B cell (primary cell): ENCODE data around the gene PEX13. TPM values are rescaled to one million over a fixed set of nuclear protein-coding genes. Genes with fewer than 3 reads are reported as not detected.

ENCODE experiments used
- ATAC-seq: fragments of 200-7000 bp; cut with Tn5 transposase; one replicate; pipeline ENCODE4 v1.10.0; 2021; ENCODE audit warnings: low read depth, mild to moderate bottlenecking, moderate number of reproducible peaks, moderate library complexity
- CTCF ChIA-PET: fragments of 350-600 bp; sonication (Branson Sonifier 250); formaldehyde crosslinking; loops from one replicate; lab custom pipeline; 2021; ENCODE audit warnings: antibody characterized with exemption, inconsistent platforms; lab: Charles Lee
- POLR2A ChIA-PET: fragments of 350-600 bp; sonication (Branson Sonifier 250); formaldehyde crosslinking; loops from one replicate; lab custom pipeline; 2021; ENCODE audit warnings: antibody characterized with exemption; lab: Charles Lee
- DNase-seq: peaks from one replicate; pipeline ENCODE4 v3.0.0; 2013
- H2AFZ ChIP-seq: 2 replicates; pipeline ENCODE4 v1.6.1; 2012; ENCODE audit warnings: mild to moderate bottlenecking, low read depth, low read length; ENCODE audit not compliant: insufficient read depth, poor library complexity, severe bottlenecking
- H3K27ac ChIP-seq, 2 donors: 1 replicate in 1 of 2; 2 replicates in 1 of 2; pipeline ENCODE4 v1.5.1; 2012 to 2013; ENCODE audit warnings: low read length in 2 of 2, mild to moderate bottlenecking in 2 of 2, moderate library complexity in 1 of 2
- H3K27me3 ChIP-seq, 4 experiments: fragments of 200-600 bp in 1 of 4; sonication (generic) in 1 of 4; replicated peaks in 1 of 4; 1 replicate in 2 of 4; 2 replicates in 2 of 4; pipeline versions ENCODE4 v1.6.1 to v1.7.0; 2013 to 2016; ENCODE audit warnings: low read length in 3 of 4, mild to moderate bottlenecking in 2 of 4, mixed read lengths in 1 of 4, moderate library complexity in 1 of 4; ENCODE audit not compliant: insufficient read depth in 4 of 4, control insufficient read depth in 3 of 4; ENCODE audit errors: control extremely low read depth in 1 of 4
- H3K36me3 ChIP-seq, 2 experiments: replicated peaks in 1 of 2; 1 replicate in 1 of 2; 2 replicates in 1 of 2; pipeline versions ENCODE4 v1.6.1 to v1.7.1; 2013; ENCODE audit warnings: low read length in 1 of 2; ENCODE audit not compliant: insufficient read depth in 2 of 2, control insufficient read depth in 1 of 2; ENCODE audit errors: control extremely low read depth in 1 of 2, extremely low read depth in 1 of 2
- H3K4me1 ChIP-seq, 2 donors: fragments of 200-600 bp in 1 of 2; sonication (generic) in 1 of 2; 1 replicate in 1 of 2; 2 replicates in 1 of 2; pipeline versions ENCODE4 v1.5.1 to v1.6.1; 2013 to 2017; ENCODE audit warnings: low read length in 2 of 2; ENCODE audit not compliant: control insufficient read depth in 2 of 2, insufficient read depth in 2 of 2
- H3K4me2 ChIP-seq: replicated peaks from 2 replicates; pipeline ENCODE3; 2012; ENCODE audit warnings: mild to moderate bottlenecking, low read depth, low read length; ENCODE audit not compliant: poor library complexity, severe bottlenecking
- H3K4me3 ChIP-seq, 5 experiments: fragments of 200-600 bp in 1 of 5; sonication (generic) in 1 of 5; 1 replicate in 3 of 5; 2 replicates in 2 of 5; pipeline versions ENCODE4 v1.5.1 to v1.7.0; 2011 to 2016; ENCODE audit warnings: low read length in 4 of 5, mild to moderate bottlenecking in 4 of 5, low read depth in 2 of 5, control low read depth in 1 of 5, moderate library complexity in 1 of 5; ENCODE audit not compliant: insufficient read depth in 1 of 5; ENCODE audit errors: control extremely low read depth in 1 of 5, extremely low read depth in 1 of 5
- H3K79me2 ChIP-seq: fragments of 200-600 bp; sonication (generic); one replicate; pipeline ENCODE4 v1.6.0; 2016; ENCODE audit warnings: low read length; ENCODE audit not compliant: control insufficient read depth, insufficient read depth
- H3K9ac ChIP-seq: fragments of 200-600 bp; sonication (generic); 2 replicates; pipeline ENCODE4 v1.6.1; 2017; ENCODE audit warnings: mild to moderate bottlenecking, low read length, moderate library complexity
- H3K9me3 ChIP-seq, 3 donors: one replicate each; pipeline versions ENCODE4 v1.6.1 to v1.7.1; 2013; ENCODE audit warnings: low read length in 2 of 3; ENCODE audit not compliant: control insufficient read depth in 2 of 3, insufficient read depth in 1 of 3; ENCODE audit errors: control extremely low read depth in 1 of 3
- H4K20me1 ChIP-seq: 2 replicates; pipeline ENCODE4 v1.6.0; 2012; ENCODE audit warnings: mild to moderate bottlenecking, low read length; ENCODE audit not compliant: insufficient read depth, control insufficient read depth, poor library complexity, severe bottlenecking
- H3K27ac Mint-ChIP-seq: one replicate; pipeline ENCODE4 v1.8.0; 2021; ENCODE audit warnings: mixed read lengths
- H3K27me3 Mint-ChIP-seq: one replicate; pipeline ENCODE4 v1.8.0; 2021; ENCODE audit warnings: mixed read lengths
- H3K4me1 Mint-ChIP-seq: one replicate; pipeline ENCODE4 v1.8.0; 2021; ENCODE audit warnings: mixed read lengths
- H3K4me3 Mint-ChIP-seq: one replicate; pipeline ENCODE4 v1.8.0; 2021; ENCODE audit warnings: mixed read lengths
- H3K9me3 Mint-ChIP-seq: one replicate; pipeline ENCODE4 v1.8.0; 2022; ENCODE audit warnings: mixed read lengths; ENCODE audit not compliant: insufficient read depth
- EZH2 ChIP-seq: IDR thresholded peaks from 2 replicates; pipeline ENCODE4 v1.6.1; 2012; ENCODE audit warnings: borderline replicate concordance, low read depth, mild to moderate bottlenecking, moderate library complexity, low read length; ENCODE audit not compliant: insufficient read depth, poor library complexity, severe bottlenecking
- WGBS: methylation state at CpG from one replicate; pipeline ENCODE4 v1.1.5; 2013; ENCODE audit warnings: missing lambda C conversion rate; ENCODE audit not compliant: insufficient coverage; 5-methylcytosine and 5-hydroxymethylcytosine counted together
- intact Hi-C: fragments of 100-400 bp; cut with micrococcal nuclease; formaldehyde crosslinking; loops from one replicate; pipeline ENCODE4 v1.10.0; 2022
- polyA plus RNA-seq: library from polyadenylated mRNA; depleted of rRNA; stranded (reverse); fragments of >200 nt; gene quantifications from 2 replicates; pipeline ENCODE4 v1.2.3, GENCODE V29; 2012
- total RNA-seq, 2 donors: library from RNA; stranded (reverse); fragments of 120-200 nt in 1 of 2; gene quantifications; 1 replicate in 1 of 2; 2 replicates in 1 of 2; pipeline versions ENCODE4 v1.2.3 to v1.2.4, GENCODE V29; 2013 to 2022
- TF ChIP-seq, protein P1 (sequence below): fragments of 200-600 bp; IDR thresholded peaks from one replicate; pipeline ENCODE4 v1.8.0; 2022; ENCODE audit warnings: antibody characterized with exemption, mild to moderate bottlenecking

PEX13 gene
- total and polyA plus RNA-seq, 2 donors (not counting 1 experiment from before 2014, with no cell fraction given) = 6.1 to 19.8 TPM

DNA sequence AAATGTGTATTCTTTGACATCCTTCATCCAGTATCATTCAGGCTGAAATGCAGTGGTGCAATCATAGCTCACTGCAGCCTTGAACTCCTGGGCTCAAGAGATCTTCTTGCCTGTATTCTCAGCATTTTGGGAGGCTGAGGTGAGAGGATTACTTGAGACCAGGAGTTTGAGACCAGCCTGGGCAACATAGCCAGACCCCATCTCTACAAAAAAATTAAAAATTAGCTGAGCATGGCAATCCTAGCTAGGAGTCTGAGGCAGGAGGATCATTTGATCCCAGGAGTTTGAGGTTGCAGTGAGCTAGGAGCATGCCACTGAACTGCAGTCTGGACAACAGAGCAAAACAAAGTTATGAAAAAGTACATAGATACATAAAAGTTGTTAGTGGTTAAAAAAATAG, 72.3 kb downstream of the PEX13 start:
- ChIA-PET CTCF (interaction anchor here (0.6 kb wide), 1 partner anchor 322 kb away, joined by 3 read pairs; no protein-coding TSS in a partner anchor), POLR2A (no interaction called here)
- H3K9ac ChIP-seq = no peak overlapping the region
- no peak for DNase-seq
- H3K4me3 ChIP-seq = no peak overlapping the region
- no peaks in the 10 kb centered on the region for H3K4me1 ChIP-seq
- no peak overlapping the region for H3K4me2 ChIP-seq
- Mint-ChIP-seq H3K27me3 (no peaks in the 10 kb centered on the region), H3K4me1 (no peaks in the 10 kb centered on the region), H3K4me3 (no peak overlapping the region), H3K27ac (no peak overlapping the region), H3K9me3 (no peaks in the 10 kb centered on the region)
- H3K36me3 ChIP-seq = no peaks in the 10 kb centered on the region
- no peak for ATAC-seq
- H4K20me1 ChIP-seq = no peaks in the 10 kb centered on the region
- H3K9me3 ChIP-seq = no peaks in the 10 kb centered on the region
- intact Hi-C loops = no loop called here
- H2AFZ ChIP-seq = no peak overlapping the region
- H3K79me2 ChIP-seq = no peaks in the 10 kb centered on the region
- H3K27me3 ChIP-seq = no peaks in the 10 kb centered on the region
- TF ChIP-seq, protein P1, sequence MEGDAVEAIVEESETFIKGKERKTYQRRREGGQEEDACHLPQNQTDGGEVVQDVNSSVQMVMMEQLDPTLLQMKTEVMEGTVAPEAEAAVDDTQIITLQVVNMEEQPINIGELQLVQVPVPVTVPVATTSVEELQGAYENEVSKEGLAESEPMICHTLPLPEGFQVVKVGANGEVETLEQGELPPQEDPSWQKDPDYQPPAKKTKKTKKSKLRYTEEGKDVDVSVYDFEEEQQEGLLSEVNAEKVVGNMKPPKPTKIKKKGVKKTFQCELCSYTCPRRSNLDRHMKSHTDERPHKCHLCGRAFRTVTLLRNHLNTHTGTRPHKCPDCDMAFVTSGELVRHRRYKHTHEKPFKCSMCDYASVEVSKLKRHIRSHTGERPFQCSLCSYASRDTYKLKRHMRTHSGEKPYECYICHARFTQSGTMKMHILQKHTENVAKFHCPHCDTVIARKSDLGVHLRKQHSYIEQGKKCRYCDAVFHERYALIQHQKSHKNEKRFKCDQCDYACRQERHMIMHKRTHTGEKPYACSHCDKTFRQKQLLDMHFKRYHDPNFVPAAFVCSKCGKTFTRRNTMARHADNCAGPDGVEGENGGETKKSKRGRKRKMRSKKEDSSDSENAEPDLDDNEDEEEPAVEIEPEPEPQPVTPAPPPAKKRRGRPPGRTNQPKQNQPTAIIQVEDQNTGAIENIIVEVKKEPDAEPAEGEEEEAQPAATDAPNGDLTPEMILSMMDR = no peak
- no peak for TF ChIP-seq EZH2
- H3K27ac ChIP-seq = no peak overlapping the region

DNA sequence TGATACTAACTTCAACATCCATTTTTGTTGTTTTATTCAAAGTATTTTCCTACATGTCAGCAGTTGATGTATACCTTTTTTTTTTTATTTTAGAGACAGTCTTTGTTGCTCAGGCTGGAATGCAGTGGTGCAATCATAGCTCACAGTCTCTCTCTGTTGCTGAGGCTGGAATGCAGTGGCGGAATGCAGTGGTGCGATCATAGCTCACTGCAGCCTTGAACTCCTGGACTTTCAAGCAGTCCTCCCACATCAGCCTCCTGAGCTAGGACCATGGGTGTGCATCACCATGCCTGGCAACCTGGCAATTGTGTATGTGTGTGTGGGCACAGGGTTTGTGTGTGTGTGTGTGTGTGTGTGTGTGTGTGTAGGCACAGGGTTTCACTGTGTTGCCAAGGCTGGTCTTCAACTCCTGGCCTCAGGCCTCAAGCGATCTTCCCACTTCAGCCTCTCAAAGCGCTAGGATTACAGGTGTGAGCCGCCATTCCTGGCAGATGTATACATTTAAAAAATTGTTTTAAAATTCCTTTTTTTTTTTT, 72.9 kb downstream of the PEX13 start:
- TF ChIP-seq EZH2 = no peak
- TF ChIP-seq, protein P1 = no peak
- H3K9me3 ChIP-seq = no peaks in the 10 kb centered on the region
- H3K27me3 ChIP-seq = no peaks in the 10 kb centered on the region
- H3K9ac ChIP-seq = no peak overlapping the region
- H3K27me3 Mint-ChIP-seq = no peaks in the 10 kb centered on the region
- CTCF ChIA-PET = no interaction called here
- no peak overlapping the region for H3K27ac Mint-ChIP-seq
- H3K4me1 Mint-ChIP-seq = no peaks in the 10 kb centered on the region
- DNase-seq = no peak
- H3K79me2 ChIP-seq = no peaks in the 10 kb centered on the region
- no peaks in the 10 kb centered on the region for H4K20me1 ChIP-seq
- H3K4me2 ChIP-seq = no peak overlapping the region
- intact Hi-C loops = no loop called here
- no peak for ATAC-seq
- POLR2A ChIA-PET = interaction anchor here (0.7 kb wide), 2 partner anchors 431 to 540 kb away, joined by 4 to 5 read pairs; no protein-coding TSS in a partner anchor
- H3K4me3 ChIP-seq = no peak overlapping the region
- no peaks in the 10 kb centered on the region for H3K9me3 Mint-ChIP-seq
- H3K36me3 ChIP-seq = no peaks in the 10 kb centered on the region
- no peak overlapping the region for H3K4me3 Mint-ChIP-seq
- H3K4me1 ChIP-seq = no peaks in the 10 kb centered on the region
- WGBS = 100% methylated on average over 2 of the region's 5 CpGs
- no peak overlapping the region for H3K27ac ChIP-seq
- H2AFZ ChIP-seq = no peak overlapping the region
